CD14-positive monocyte (primary cell): ENCODE data around the gene R3HCC1L. TPM values are rescaled to one million over a fixed set of nuclear protein-coding genes. Genes with fewer than 3 reads are reported as not detected.
"Not testable (repeated sequence)": the region's sequence is repeated elsewhere in the genome, so short reads cannot be mapped to it uniquely, and the experiment has no call there.

Source experiments
- DNase-seq, 3 donors: peaks; one replicate each; pipeline ENCODE4 v3.0.0-alpha.2; 2011 to 2022
- H2AFZ ChIP-seq: 2 replicates; pipeline ENCODE4 v1.6.0; 2012; ENCODE audit warnings: mild to moderate bottlenecking, low read depth, low read length, inconsistent platforms; ENCODE audit not compliant: insufficient read depth, poor library complexity, severe bottlenecking
- H3K27ac ChIP-seq, 2 donors: 1 replicate in 1 of 2; 2 replicates in 1 of 2; pipeline ENCODE4 v1.5.1; 2012 to 2013; ENCODE audit warnings: low read length in 2 of 2, control low read depth in 1 of 2, inconsistent platforms in 1 of 2, low read depth in 1 of 2, mild to moderate bottlenecking in 1 of 2
- H3K27me3 ChIP-seq, 2 donors: one replicate each; pipeline versions ENCODE4 v1.6.0 to v1.6.1; 2011 to 2013; ENCODE audit warnings: low read length in 2 of 2; ENCODE audit not compliant: control insufficient read depth in 2 of 2, insufficient read depth in 2 of 2
- H3K36me3 ChIP-seq, 2 donors: replicated peaks in 1 of 2; 1 replicate in 1 of 2; 2 replicates in 1 of 2; pipeline versions ENCODE4 v1.5.1 to v1.6.1; 2012 to 2013; ENCODE audit warnings: low read length in 2 of 2, control low read depth in 1 of 2, inconsistent platforms in 1 of 2, mild to moderate bottlenecking in 1 of 2; ENCODE audit not compliant: insufficient read depth in 2 of 2, control insufficient read depth in 1 of 2
- H3K4me1 ChIP-seq, 2 donors: 1 replicate in 1 of 2; 2 replicates in 1 of 2; pipeline versions ENCODE4 v1.5.1 to v1.6.1; 2012 to 2013; ENCODE audit warnings: low read length in 2 of 2, control low read depth in 1 of 2, inconsistent platforms in 1 of 2, mild to moderate bottlenecking in 1 of 2, moderate library complexity in 1 of 2; ENCODE audit not compliant: insufficient read depth in 2 of 2, control insufficient read depth in 1 of 2
- H3K4me2 ChIP-seq: replicated peaks from 2 replicates; pipeline ENCODE3; 2012; ENCODE audit warnings: low read length, moderate library complexity, mild to moderate bottlenecking; ENCODE audit not compliant: poor library complexity, severe bottlenecking; ENCODE audit errors: extremely low read depth
- H3K4me3 ChIP-seq, 3 experiments: fragments of 200-600 bp in 1 of 3; sonication (generic) in 1 of 3; replicated peaks in 1 of 3; 1 replicate in 2 of 3; 2 replicates in 1 of 3; pipeline ENCODE4 v1.5.1; 2011 to 2013; ENCODE audit warnings: low read length in 3 of 3, mild to moderate bottlenecking in 3 of 3, control low read depth in 2 of 3, low read depth in 2 of 3, inconsistent platforms in 1 of 3, moderate library complexity in 1 of 3
- H3K79me2 ChIP-seq: 2 replicates; pipeline ENCODE4 v1.6.0; 2012; ENCODE audit warnings: mild to moderate bottlenecking, control low read depth, inconsistent platforms, low read length, moderate library complexity; ENCODE audit not compliant: insufficient read depth
- H3K9ac ChIP-seq: 2 replicates; pipeline ENCODE4 v1.6.0; 2017; ENCODE audit warnings: low read length, mild to moderate bottlenecking; ENCODE audit not compliant: insufficient read depth, poor library complexity, severe bottlenecking
- H3K9me3 ChIP-seq, 2 donors: replicated peaks in 1 of 2; 1 replicate in 1 of 2; 2 replicates in 1 of 2; pipeline versions ENCODE4 v1.5.1 to v1.6.1; 2012 to 2013; ENCODE audit warnings: low read length in 2 of 2, control low read depth in 1 of 2; ENCODE audit not compliant: control insufficient read depth in 1 of 2, insufficient read depth in 1 of 2
- H4K20me1 ChIP-seq: 2 replicates; pipeline ENCODE4 v1.6.0; 2012; ENCODE audit warnings: mild to moderate bottlenecking, low read length, control low read depth, moderate library complexity; ENCODE audit not compliant: insufficient read depth
- H3K27ac Mint-ChIP-seq, 7 donors: one replicate each; pipeline ENCODE4 v1.8.0; 2020; ENCODE audit warnings: mild to moderate bottlenecking in 7 of 7, mixed read lengths in 7 of 7, moderate library complexity in 6 of 7, inconsistent platforms in 2 of 7
- H3K27me3 Mint-ChIP-seq, 3 donors: one replicate each; pipeline ENCODE4 v1.8.0; 2021 to 2022; ENCODE audit warnings: low read depth in 3 of 3, mild to moderate bottlenecking in 3 of 3, mixed read lengths in 3 of 3, moderate library complexity in 3 of 3, inconsistent platforms in 1 of 3
- H3K36me3 Mint-ChIP-seq, 2 donors: one replicate each; pipeline ENCODE4 v1.8.0; 2020; ENCODE audit warnings: mixed read lengths in 2 of 2, inconsistent platforms in 1 of 2, mild to moderate bottlenecking in 1 of 2
- H3K4me1 Mint-ChIP-seq: one replicate; pipeline ENCODE4 v1.8.0; 2020; ENCODE audit warnings: mild to moderate bottlenecking, mixed read lengths
- H3K4me3 Mint-ChIP-seq, 2 donors: one replicate each; pipeline ENCODE4 v1.8.0; 2020; ENCODE audit warnings: mild to moderate bottlenecking in 2 of 2, mixed read lengths in 2 of 2, moderate library complexity in 1 of 2
- H3K9me3 Mint-ChIP-seq, 7 donors: one replicate each; pipeline ENCODE4 v1.8.0; 2020 to 2022; ENCODE audit warnings: mixed read lengths in 7 of 7, mild to moderate bottlenecking in 6 of 7, moderate library complexity in 6 of 7, inconsistent platforms in 2 of 7
- CTCF ChIP-seq: fragments of 200-600 bp; IDR thresholded peaks from one replicate; pipeline ENCODE4 v1.8.0; 2022; ENCODE audit warnings: antibody characterized with exemption, mild to moderate bottlenecking
- WGBS: methylation state at CpG from one replicate; pipeline ENCODE4 v1.1.5; 2013; ENCODE audit warnings: missing lambda C conversion rate; ENCODE audit not compliant: insufficient coverage; 5-methylcytosine and 5-hydroxymethylcytosine counted together
- intact Hi-C, 2 donors: fragments of 100-400 bp; cut with micrococcal nuclease; formaldehyde crosslinking; loops; one replicate each; pipeline versions ENCODE4 v1.15.0 to v1.15.1; 2023
- polyA plus RNA-seq, 3 donors: library from polyadenylated mRNA; depleted of rRNA in 1 of 3; unstranded in 2 of 3; stranded (reverse) in 1 of 3; fragments of 300-500 nt in 2 of 3; fragments of >200 nt in 1 of 3; fragmentation: Illumina TruSeq in 2 of 3; gene quantifications; 1 replicate in 2 of 3; 2 replicates in 1 of 3; pipeline ENCODE4 v1.2.3, GENCODE V29; 2012 to 2021

Gene R3HCC1L
- polyA plus RNA-seq, 3 donors, result 2.6 to 13.8 (median 2.7) TPM

GRCh38 chr10:98149858-98150257, 15.4 kb downstream of the R3HCC1L start:
- no peaks in the 10 kb centered on the region for H3K4me1 ChIP-seq
- peaks cover 8 to 34% of the 10 kb centered on the region in 2 donors for H3K36me3 ChIP-seq
- TF ChIP-seq CTCF, result no peak
- H4K20me1 ChIP-seq, result peaks cover 87% of the 10 kb centered on the region
- Mint-ChIP-seq H3K4me3 (no peak overlapping the region), H3K27ac (peak overlapping the region in 1 of 7 donors; percentile 16), H3K4me1 (peaks cover 8% of the 10 kb centered on the region), H3K36me3 (peaks cover 32 to 44% of the 10 kb centered on the region in 2 donors), H3K9me3 (peaks cover 12 to 34% (median 17%) of the 10 kb centered on the region in 7 donors), H3K27me3 (peaks cover 0 to 2% (median 0%) of the 10 kb centered on the region in 3 donors)
- H3K9me3 ChIP-seq, result peaks cover 8 to 18% of the 10 kb centered on the region in 2 donors
- no peak overlapping the region for H2AFZ ChIP-seq
- H3K4me2 ChIP-seq, result no peak overlapping the region
- intact Hi-C loops, result no loop called here
- DNase-seq, result no peak
- H3K27ac ChIP-seq, result no peak overlapping the region
- no peak overlapping the region for H3K4me3 ChIP-seq
- H3K9ac ChIP-seq, result no peak overlapping the region
- no CpG with 5 or more reads among the region's 1 CpG for WGBS
- peaks cover 83% of the 10 kb centered on the region for H3K79me2 ChIP-seq
- H3K27me3 ChIP-seq, result no peaks in the 10 kb centered on the region

- no peak for TF ChIP-seq CTCF
- Histone ChIP-seq H4K20me1 (peaks cover 87% of the 10 kb centered on the region), H3K27me3 (no peaks in the 10 kb centered on the region), H2AFZ (no peak overlapping the region), H3K79me2 (peaks cover 82% of the 10 kb centered on the region), H3K4me2 (no peak overlapping the region), H3K9ac (no peak overlapping the region), H3K4me3 (no peak overlapping the region), H3K27ac (no peak overlapping the region), H3K9me3 (peaks cover 8 to 18% of the 10 kb centered on the region in 2 donors), H3K4me1 (no peaks in the 10 kb centered on the region), H3K36me3 (peaks cover 8 to 38% of the 10 kb centered on the region in 2 donors)
- intact Hi-C loops, result no loop called here
- peaks cover 29 to 47% of the 10 kb centered on the region in 2 donors for H3K36me3 Mint-ChIP-seq
- H3K27me3 Mint-ChIP-seq, result peaks cover 0 to 2% (median 0%) of the 10 kb centered on the region in 3 donors
- no peak overlapping the region for H3K4me3 Mint-ChIP-seq
- no peak for DNase-seq
- peaks cover 8% of the 10 kb centered on the region for H3K4me1 Mint-ChIP-seq
- WGBS, result no CpG with 5 or more reads among the region's 5 CpGs
- H3K9me3 Mint-ChIP-seq, result peaks cover 12 to 34% (median 17%) of the 10 kb centered on the region in 7 donors
- H3K27ac Mint-ChIP-seq, result peak overlapping the region in 2 of 7 donors; percentile 16 to 78
Measured at GRCh38 chr10:98150544-98150943, 16.1 kb downstream of the R3HCC1L start.

- Mint-ChIP-seq H3K36me3 (peaks cover 41 to 64% of the 10 kb centered on the region in 2 donors), H3K9me3 (peaks cover 11 to 26% (median 14%) of the 10 kb centered on the region in 7 donors)
- peaks cover 8 to 15% of the 10 kb centered on the region in 2 donors for H3K9me3 ChIP-seq
- H3K27ac Mint-ChIP-seq, H3K4me3 ChIP-seq, H3K4me3 Mint-ChIP-seq, H3K4me2 ChIP-seq, H3K27me3 ChIP-seq, H2AFZ ChIP-seq, H3K27me3 Mint-ChIP-seq, intact Hi-C loops, H3K4me1 Mint-ChIP-seq, H3K9ac ChIP-seq, DNase-seq, H3K27ac ChIP-seq, H3K4me1 ChIP-seq: not testable (repeated sequence)
- H3K79me2 ChIP-seq, result peaks cover 79% of the 10 kb centered on the region
- H3K36me3 ChIP-seq, result peaks cover 24 to 58% of the 10 kb centered on the region in 2 donors
- H4K20me1 ChIP-seq, result peaks cover 87% of the 10 kb centered on the region
- WGBS, result over 99% methylated on average over 16 of the region's 30 CpGs
Measured at GRCh38 chr10:98152778-98153177, 18.3 kb downstream of the R3HCC1L start.
